NB4 (cell line): ENCODE data around the gene CADPS.

Experiments
- CTCF ChIP-seq: IDR thresholded peaks from one replicate; pipeline ENCODE4 v1.5.1; 2012; ENCODE audit warnings: low read depth, low read length
- POLR2A ChIP-seq: IDR thresholded peaks from 2 replicates; pipeline ENCODE4 v1.6.1; 2011; ENCODE audit warnings: mild to moderate bottlenecking; ENCODE audit not compliant: insufficient read length; ENCODE audit errors: extremely low read depth
- TF ChIP-seq, protein P1 (sequence below): IDR thresholded peaks from 2 replicates; pipeline ENCODE4 v1.6.1; 2011; ENCODE audit warnings: low read depth, low read length

- TF ChIP-seq, protein P1, sequence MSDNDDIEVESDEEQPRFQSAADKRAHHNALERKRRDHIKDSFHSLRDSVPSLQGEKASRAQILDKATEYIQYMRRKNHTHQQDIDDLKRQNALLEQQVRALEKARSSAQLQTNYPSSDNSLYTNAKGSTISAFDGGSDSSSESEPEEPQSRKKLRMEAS: no peak
- TF ChIP-seq CTCF (no peak), POLR2A (no peak)
Measured at GRCh38 chr3:62809369-62809768, 65.8 kb downstream of the CADPS start.
